ENCODE measurements around the gene LGALS3.

Gene LGALS3

GRCh38 chr14:55133416-55133815 lies 4.4 kb downstream of the LGALS3 start:
- Mint-ChIP-seq H3K4me3 (no peak overlapping the region), H3K27ac (no peak overlapping the region), H3K27me3 (peaks cover 20% of the 10 kb centered on the region), H3K4me1 (peaks cover 8% of the 10 kb centered on the region), H3K9me3 (no peaks in the 10 kb centered on the region), H3K36me3 (ENCODE audit: low read depth) (peaks cover 1% of the 10 kb centered on the region)
- ATAC-seq, result no peak
- no peak for DNase-seq

- no peak for DNase-seq
Observed at GRCh38 chr14:55136241-55136640, 7.2 kb downstream of the LGALS3 start.

GRCh38 chr14:55136885-55137786 lies 8.1 kb downstream of the LGALS3 start:
- Mint-ChIP-seq H3K9me3 (no peaks in the 10 kb centered on the region), H3K4me1 (no peaks in the 10 kb centered on the region), H3K4me3 (no peak overlapping the region), H3K36me3 (ENCODE audit: low read depth) (peaks cover 1% of the 10 kb centered on the region), H3K27ac (no peak overlapping the region), H3K27me3 (peaks cover 3% of the 10 kb centered on the region)
- ATAC-seq, result no peak
- DNase-seq, result no peak

More at GRCh38 chr14:55136241-55136640, 7.2 kb downstream of the LGALS3 start:
- no peak for ATAC-seq
- Mint-ChIP-seq H3K4me3 (no peak overlapping the region), H3K27ac (no peak overlapping the region), H3K4me1 (no peaks in the 10 kb centered on the region), H3K36me3 (ENCODE audit: low read depth) (peaks cover 1% of the 10 kb centered on the region), H3K27me3 (peaks cover 8% of the 10 kb centered on the region), H3K9me3 (no peaks in the 10 kb centered on the region)

GRCh38 chr14:55138091-55138490 lies 9.0 kb downstream of the LGALS3 start:
- DNase-seq (no peak), ATAC-seq (no peak)
- H3K36me3 Mint-ChIP-seq (ENCODE audit: low read depth), result peaks cover 2% of the 10 kb centered on the region
- no peaks in the 10 kb centered on the region for H3K27me3 Mint-ChIP-seq
- H3K9me3 Mint-ChIP-seq, result no peaks in the 10 kb centered on the region
- H3K4me3 Mint-ChIP-seq, result no peak overlapping the region
- no peaks in the 10 kb centered on the region for H3K4me1 Mint-ChIP-seq
- H3K27ac Mint-ChIP-seq, result no peak overlapping the region

GRCh38 chr14:55139141-55139540 lies 10.1 kb downstream of the LGALS3 start:
- no peak for DNase-seq
- no peaks in the 10 kb centered on the region for H3K4me1 Mint-ChIP-seq
- no peak overlapping the region for H3K4me3 Mint-ChIP-seq
- H3K27me3 Mint-ChIP-seq, result no peaks in the 10 kb centered on the region
- ATAC-seq, result no peak
- no peaks in the 10 kb centered on the region for H3K9me3 Mint-ChIP-seq
- H3K36me3 Mint-ChIP-seq (ENCODE audit: low read depth), result peaks cover 5% of the 10 kb centered on the region
- H3K27ac Mint-ChIP-seq, result no peak overlapping the region

- H3K27ac Mint-ChIP-seq, result no peak overlapping the region
- H3K4me1 Mint-ChIP-seq, result no peaks in the 10 kb centered on the region
- DNase-seq, result no peak
- H3K4me3 Mint-ChIP-seq, result no peak overlapping the region
- peaks cover 5% of the 10 kb centered on the region for H3K36me3 Mint-ChIP-seq (ENCODE audit: low read depth)
- H3K9me3 Mint-ChIP-seq, result no peaks in the 10 kb centered on the region
- no peaks in the 10 kb centered on the region for H3K27me3 Mint-ChIP-seq
- ATAC-seq, result no peak
Observed at GRCh38 chr14:55139696-55140509, 10.9 kb downstream of the LGALS3 start.

- no peaks in the 10 kb centered on the region for H3K4me1 Mint-ChIP-seq
- H3K4me3 Mint-ChIP-seq, result no peak overlapping the region
- peaks cover 12% of the 10 kb centered on the region for H3K36me3 Mint-ChIP-seq (ENCODE audit: low read depth)
- H3K27me3 Mint-ChIP-seq, result no peaks in the 10 kb centered on the region
- H3K9me3 Mint-ChIP-seq, result no peaks in the 10 kb centered on the region
- ATAC-seq (no peak), DNase-seq (no peak)
- H3K27ac Mint-ChIP-seq, result no peak overlapping the region
Observed at GRCh38 chr14:55141825-55142224, 12.8 kb downstream of the LGALS3 start.

GRCh38 chr14:55142466-55142865 lies 13.4 kb downstream of the LGALS3 start:
- Mint-ChIP-seq H3K4me3 (no peak overlapping the region), H3K36me3 (ENCODE audit: low read depth) (peaks cover 15% of the 10 kb centered on the region), H3K27me3 (no peaks in the 10 kb centered on the region), H3K4me1 (no peaks in the 10 kb centered on the region), H3K27ac (no peak overlapping the region), H3K9me3 (no peaks in the 10 kb centered on the region)
- DNase-seq (no peak), ATAC-seq (no peak)

GRCh38 chr14:55146425-55146824 lies 17.4 kb downstream of the LGALS3 start:
- Mint-ChIP-seq H3K27ac (no peak overlapping the region), H3K4me3 (no peak overlapping the region), H3K36me3 (ENCODE audit: low read depth) (peaks cover 25% of the 10 kb centered on the region), H3K4me1 (no peaks in the 10 kb centered on the region), H3K9me3 (no peaks in the 10 kb centered on the region), H3K27me3 (no peaks in the 10 kb centered on the region)
- ATAC-seq (no peak), DNase-seq (no peak)

GRCh38 chr14:55151601-55152000 lies 22.5 kb downstream of the LGALS3 start:
- DNase-seq (no peak), ATAC-seq (no peak)
- Mint-ChIP-seq H3K9me3 (no peaks in the 10 kb centered on the region), H3K4me1 (no peaks in the 10 kb centered on the region), H3K4me3 (no peak overlapping the region), H3K27me3 (no peaks in the 10 kb centered on the region), H3K36me3 (ENCODE audit: low read depth) (peaks cover 35% of the 10 kb centered on the region), H3K27ac (no peak overlapping the region)

- H3K9me3 Mint-ChIP-seq, result no peaks in the 10 kb centered on the region
- peaks cover 5% of the 10 kb centered on the region for H3K4me1 Mint-ChIP-seq
- ATAC-seq, result no peak
- DNase-seq, result no peak
- no peak overlapping the region for H3K4me3 Mint-ChIP-seq
- H3K27ac Mint-ChIP-seq, result no peak overlapping the region
- H3K27me3 Mint-ChIP-seq, result no peaks in the 10 kb centered on the region
- H3K36me3 Mint-ChIP-seq (ENCODE audit: low read depth), result peaks cover 37% of the 10 kb centered on the region
Observed at GRCh38 chr14:55152052-55152753, 23.2 kb downstream of the LGALS3 start.

- no peak overlapping the region for H3K4me3 Mint-ChIP-seq
- DNase-seq (no peak), ATAC-seq (no peak)
- H3K9me3 Mint-ChIP-seq, result no peaks in the 10 kb centered on the region
- peaks cover 41% of the 10 kb centered on the region for H3K36me3 Mint-ChIP-seq (ENCODE audit: low read depth)
- H3K27ac Mint-ChIP-seq, result no peak overlapping the region
- no peaks in the 10 kb centered on the region for H3K27me3 Mint-ChIP-seq
- peaks cover 5% of the 10 kb centered on the region for H3K4me1 Mint-ChIP-seq
Observed at GRCh38 chr14:55153951-55154350, 24.9 kb downstream of the LGALS3 start.

GRCh38 chr14:55157080-55157479 lies 28.0 kb downstream of the LGALS3 start:
- Mint-ChIP-seq H3K4me3 (no peak overlapping the region), H3K27me3 (no peaks in the 10 kb centered on the region), H3K9me3 (no peaks in the 10 kb centered on the region), H3K4me1 (peaks cover 5% of the 10 kb centered on the region), H3K36me3 (ENCODE audit: low read depth) (peaks cover 38% of the 10 kb centered on the region), H3K27ac (no peak overlapping the region)
- ATAC-seq (no peak), DNase-seq (no peak)

GRCh38 chr14:55158412-55158811 lies 29.4 kb downstream of the LGALS3 start:
- no peaks in the 10 kb centered on the region for H3K9me3 Mint-ChIP-seq
- H3K4me1 Mint-ChIP-seq, result peaks cover 5% of the 10 kb centered on the region
- H3K36me3 Mint-ChIP-seq (ENCODE audit: low read depth), result peaks cover 41% of the 10 kb centered on the region
- H3K27ac Mint-ChIP-seq, result no peak overlapping the region
- DNase-seq (no peak), ATAC-seq (no peak)
- H3K27me3 Mint-ChIP-seq, result no peaks in the 10 kb centered on the region
- H3K4me3 Mint-ChIP-seq, result no peak overlapping the region

Data from activated naive CD8-positive, alpha-beta T cell treated with anti-CD3 and anti-CD28 coated beads, Interleukin-2, amount 50 U/mL, for 24 hours (primary cell).